ENCODE data around the gene KCNMB1.
A peak's percentile ranks its signal among the peaks of the same experiment; 100 is the strongest.

The KCNMB1 gene

GRCh38 chr5:170372971-170373370 lies 16.2 kb downstream of the KCNMB1 start:
- DNase-seq, result no peak

- DNase-seq, result no peak
Observed at GRCh38 chr5:170368586-170368985, 20.6 kb downstream of the KCNMB1 start.

DNA sequence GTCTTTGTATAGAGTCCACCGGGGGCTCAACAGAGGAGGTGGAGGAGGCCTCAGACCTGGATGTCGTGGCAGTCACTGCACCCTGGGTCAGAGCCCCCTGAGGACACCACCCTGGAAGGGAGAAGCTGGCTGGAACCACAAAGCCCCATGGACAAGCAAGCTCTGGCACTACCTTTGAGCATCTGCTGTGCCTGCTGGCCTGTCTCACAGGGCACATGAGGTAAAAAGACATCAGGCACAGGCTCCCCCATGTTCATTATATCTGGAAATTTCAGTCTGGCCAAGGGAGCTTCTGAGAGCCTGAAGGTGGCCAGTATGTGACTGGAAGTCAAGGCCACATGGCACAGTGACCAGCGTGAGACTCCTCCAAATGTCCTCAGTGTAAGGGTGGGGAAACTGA lies 22.9 kb downstream of the KCNMB1 start:
- DNase-seq, result no peak

GRCh38 chr5:170365831-170366230 lies 23.3 kb downstream of the KCNMB1 start:
- DNase-seq, result no peak

DNA sequence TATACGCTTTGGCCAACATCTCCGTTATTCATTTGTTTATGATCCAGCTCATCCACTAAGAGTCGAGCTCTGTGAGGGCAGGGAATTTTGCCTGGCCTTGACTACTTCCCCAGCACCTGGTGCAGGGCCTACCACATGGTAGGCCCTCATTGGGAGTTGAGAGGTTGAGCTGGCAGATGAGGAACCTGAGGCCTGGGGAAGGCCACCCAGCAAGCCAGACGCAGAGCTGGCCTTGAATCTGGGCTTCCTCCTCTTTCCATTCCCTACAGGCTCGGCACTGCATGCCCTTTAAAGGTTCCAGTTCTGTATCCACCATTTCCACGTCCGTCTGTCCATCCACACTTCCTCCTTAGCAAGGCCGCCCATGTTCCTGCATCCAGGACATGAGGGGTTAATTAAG lies 24.2 kb downstream of the KCNMB1 start:
- no peak for DNase-seq

DNA sequence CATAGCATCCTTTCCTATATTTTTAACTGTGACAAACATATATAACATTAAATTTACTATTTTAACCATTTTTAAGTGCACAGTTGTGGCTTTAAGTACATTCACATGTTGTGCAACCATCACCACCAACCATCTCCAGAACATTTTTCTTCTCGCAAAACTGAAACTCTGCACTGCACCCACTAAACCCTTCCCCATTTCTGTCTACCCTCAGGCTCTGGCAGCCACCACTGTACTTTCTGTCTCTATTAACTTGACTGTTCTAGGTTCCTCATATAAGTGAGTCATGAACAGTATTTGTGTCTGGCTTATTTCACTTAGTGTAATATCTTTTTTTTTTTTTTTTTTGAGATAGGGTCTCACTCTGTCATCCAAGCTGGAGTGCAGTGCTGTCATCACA lies 25.5 kb downstream of the KCNMB1 start:
- DNase-seq, result no peak

- DNase-seq, result no peak
Observed at GRCh38 chr5:170362656-170363055, 26.5 kb downstream of the KCNMB1 start.

DNA sequence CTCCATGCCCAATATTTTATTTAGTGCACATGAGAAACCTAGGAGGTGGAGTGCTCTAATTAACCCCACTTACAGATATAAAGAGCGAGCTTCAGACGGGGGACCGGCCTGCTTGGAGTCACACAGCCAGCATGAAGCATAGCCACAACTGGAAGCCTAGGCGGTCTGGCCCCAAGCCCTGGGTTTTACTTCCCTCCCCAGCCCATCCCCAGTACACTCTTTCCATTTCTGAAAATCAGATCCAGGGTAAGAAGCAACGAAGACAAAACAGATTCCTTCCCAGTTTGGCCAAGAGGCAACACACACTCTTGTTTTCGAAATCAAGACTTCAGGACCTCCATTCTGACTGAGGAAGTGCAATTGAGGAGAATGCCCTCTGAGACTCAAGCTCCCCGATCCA lies 27.1 kb downstream of the KCNMB1 start:
- DNase-seq, result no peak

DNA sequence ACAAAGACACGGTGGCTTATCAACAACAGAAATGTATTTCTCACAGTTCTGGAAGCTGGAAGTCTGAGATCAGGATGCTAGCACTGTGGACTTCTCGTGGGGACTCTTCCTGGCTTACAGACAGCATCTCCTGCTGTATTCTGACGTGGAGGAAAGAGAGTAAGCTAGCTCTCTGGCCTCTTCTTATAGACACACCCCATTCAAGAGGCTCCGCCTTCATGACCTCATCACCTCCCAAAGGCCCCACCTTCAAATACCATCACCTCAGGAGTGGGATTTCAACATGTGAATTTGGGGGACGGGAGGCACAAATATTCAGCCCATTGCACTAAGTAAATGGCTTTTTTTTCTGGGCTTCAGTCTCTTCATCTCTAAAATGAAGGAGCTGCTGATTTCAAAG lies 27.6 kb downstream of the KCNMB1 start:
- DNase-seq, result no peak

DNA sequence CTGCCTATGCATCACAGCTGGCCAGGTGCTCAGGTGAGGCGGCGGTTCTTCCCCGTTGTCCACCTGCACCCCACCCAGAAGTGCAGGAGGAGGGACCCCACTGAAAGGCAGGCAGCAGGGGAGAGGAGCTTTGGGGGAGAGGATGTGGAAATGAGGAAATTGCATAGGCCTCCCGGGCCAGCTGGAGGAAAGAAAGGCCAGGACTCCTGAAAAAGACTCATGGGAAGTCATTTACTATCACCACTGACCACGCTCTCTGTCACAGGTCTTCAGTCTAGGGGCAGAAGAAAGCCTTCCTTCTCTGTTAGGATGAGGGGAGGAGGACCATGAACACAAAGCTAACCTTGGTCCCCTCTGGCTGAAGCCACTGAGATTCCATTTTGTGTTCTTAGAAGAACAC lies 28.1 kb downstream of the KCNMB1 start:
- no peak for DNase-seq

- no peak for DNase-seq
Observed at GRCh38 chr5:170360709-170361108, 28.5 kb downstream of the KCNMB1 start.

GRCh38 chr5:170357955-170358444 lies 31.2 kb downstream of the KCNMB1 start:
- DNase-seq, result no peak

GRCh38 chr5:170355601-170356098 lies 33.5 kb downstream of the KCNMB1 start:
- DNase-seq, result peak; percentile 28

DNA sequence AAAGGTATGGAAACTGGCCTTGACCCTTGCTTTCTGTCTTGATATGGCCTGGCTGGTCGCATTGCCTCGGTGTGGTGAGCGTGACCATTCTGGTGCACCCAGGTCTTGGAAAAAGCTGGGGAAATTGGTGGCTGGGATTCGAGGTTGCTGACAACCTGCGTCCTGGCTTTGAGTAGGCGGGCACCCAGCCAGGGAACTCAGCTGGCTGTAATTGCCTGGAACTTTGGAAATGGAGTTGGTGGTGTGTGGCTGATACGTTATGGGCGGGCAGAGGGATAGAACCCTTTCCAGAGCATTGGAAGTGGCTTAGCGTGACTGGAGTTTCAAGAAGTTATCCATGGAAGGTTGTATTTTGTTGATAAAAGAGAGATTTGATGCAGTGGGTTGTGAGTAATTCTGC lies 35.2 kb downstream of the KCNMB1 start:
- DNase-seq, result no peak

- DNase-seq, result no peak
Observed at GRCh38 chr5:170353011-170353761, 36.0 kb downstream of the KCNMB1 start.

DNA sequence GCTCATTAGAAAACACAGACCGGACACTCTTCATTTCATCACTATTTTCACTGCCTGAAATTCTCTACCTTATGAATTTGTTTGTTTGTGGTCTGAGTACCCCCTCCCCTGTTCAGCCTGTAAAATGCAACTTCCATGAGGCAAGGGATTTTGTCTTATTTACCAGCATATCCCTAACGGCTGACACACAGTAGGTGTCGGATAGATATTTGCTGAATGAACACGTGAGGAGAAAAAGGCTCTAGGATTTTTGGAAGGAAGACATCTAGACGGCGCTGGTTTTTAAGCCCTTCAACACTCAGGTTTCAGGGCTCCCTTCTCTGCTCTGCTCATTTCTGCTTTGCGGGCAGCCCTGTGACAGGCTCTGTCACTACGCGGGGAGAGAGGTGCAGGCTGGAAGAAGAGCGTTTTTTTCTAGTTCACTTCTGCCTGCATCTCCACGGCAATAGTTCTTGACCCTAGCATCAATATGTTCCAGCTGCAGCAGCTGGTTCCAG lies 41.0 kb downstream of the KCNMB1 start:
- DNase-seq, result no peak

DNA sequence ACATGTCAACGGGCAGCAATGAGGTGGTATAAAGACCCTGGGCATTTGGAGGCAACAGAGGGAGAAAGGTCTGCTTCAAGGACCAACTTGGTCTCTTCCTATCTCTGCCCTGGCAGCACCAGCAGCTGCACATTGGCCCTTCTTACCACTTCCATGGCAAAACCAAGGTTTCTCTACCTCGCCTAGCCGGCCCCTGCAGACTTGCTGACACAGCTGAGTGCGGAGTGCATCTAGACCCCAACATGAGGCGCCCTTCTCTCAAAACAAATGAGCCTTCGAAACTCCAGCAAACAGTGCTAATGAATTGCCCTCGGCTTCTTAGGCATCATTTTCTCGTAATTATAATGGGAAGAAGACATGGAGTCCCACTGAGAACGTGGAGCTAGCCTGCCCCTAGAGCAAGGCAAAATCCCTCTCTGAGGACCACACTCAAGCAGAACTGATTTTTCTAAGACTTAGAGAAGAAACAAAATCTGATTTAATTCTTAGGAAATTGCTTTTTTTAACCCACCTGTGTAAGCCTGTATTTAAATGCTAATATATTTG lies 42.1 kb downstream of the KCNMB1 start:
- no peak for DNase-seq

GRCh38 chr5:170345971-170346370 lies 43.2 kb downstream of the KCNMB1 start:
- no peak for DNase-seq

GRCh38 chr5:170343177-170343576 lies 46.0 kb downstream of the KCNMB1 start:
- DNase-seq, result no peak

DNA sequence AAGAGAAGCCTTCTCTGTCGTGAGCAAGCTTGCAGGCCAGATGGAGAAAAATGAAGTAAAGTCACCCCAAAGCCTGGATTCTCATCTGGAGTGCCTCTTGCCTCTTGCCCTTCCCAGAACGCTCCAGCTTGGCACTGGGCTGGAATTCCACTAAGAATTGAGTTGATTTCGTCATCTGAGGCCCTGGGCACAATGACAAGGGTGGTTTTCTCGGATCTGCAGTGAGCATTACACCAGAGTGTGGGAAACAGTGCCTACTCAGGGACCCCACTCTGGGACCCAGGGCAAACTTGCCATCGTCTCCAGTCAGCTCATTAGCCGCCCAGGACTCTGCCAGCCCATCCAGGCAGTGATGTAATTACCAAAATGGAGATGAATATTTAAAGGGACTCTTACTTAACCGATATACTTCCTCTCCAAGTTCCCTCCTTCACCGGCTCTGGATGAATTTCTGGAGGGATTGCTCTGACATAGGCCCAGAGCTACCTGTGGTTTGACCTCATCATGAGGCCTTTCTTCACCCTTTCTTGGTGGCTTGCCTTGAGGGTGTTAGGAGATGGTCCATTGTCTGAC lies 46.9 kb downstream of the KCNMB1 start:
- no peak for DNase-seq

DNA sequence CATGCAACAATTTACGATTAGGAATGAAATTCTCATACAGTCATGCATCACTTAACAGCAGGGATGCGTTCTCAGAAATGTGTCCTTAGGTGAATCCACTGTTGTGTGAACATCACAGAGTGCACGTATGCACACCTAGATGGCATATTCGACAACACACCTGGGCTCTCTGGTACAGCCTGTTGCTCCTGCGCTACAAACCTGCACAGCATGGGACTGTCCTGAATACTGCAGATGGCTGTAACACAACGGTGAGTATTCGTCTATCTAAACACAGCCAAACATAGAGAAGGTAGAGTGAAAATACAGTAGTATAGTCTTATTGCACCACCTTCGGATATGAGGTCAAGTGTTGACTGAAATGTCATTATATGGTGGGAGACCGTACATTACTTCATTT lies 47.6 kb downstream of the KCNMB1 start:
- DNase-seq, result no peak

DNA sequence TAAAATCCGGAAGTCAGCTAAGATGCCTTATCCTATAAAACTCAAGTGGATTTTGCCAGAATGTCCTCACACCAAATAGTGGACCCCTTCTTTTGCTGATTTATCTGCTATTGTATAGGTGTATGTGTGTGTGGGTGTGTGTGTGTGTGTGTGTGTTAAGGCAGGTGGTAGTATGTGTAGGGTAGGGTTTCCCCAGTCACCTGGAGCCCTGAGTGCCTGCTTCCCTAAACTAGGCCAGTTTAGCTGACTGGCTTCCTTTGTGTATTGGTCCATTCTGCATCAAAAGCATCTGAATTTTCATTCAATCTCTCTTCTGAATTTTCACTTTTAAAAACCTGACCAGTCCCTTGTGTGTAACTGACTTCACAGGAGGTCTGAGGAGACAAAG lies 49.4 kb downstream of the KCNMB1 start:
- peak; percentile 60 for DNase-seq

DNA sequence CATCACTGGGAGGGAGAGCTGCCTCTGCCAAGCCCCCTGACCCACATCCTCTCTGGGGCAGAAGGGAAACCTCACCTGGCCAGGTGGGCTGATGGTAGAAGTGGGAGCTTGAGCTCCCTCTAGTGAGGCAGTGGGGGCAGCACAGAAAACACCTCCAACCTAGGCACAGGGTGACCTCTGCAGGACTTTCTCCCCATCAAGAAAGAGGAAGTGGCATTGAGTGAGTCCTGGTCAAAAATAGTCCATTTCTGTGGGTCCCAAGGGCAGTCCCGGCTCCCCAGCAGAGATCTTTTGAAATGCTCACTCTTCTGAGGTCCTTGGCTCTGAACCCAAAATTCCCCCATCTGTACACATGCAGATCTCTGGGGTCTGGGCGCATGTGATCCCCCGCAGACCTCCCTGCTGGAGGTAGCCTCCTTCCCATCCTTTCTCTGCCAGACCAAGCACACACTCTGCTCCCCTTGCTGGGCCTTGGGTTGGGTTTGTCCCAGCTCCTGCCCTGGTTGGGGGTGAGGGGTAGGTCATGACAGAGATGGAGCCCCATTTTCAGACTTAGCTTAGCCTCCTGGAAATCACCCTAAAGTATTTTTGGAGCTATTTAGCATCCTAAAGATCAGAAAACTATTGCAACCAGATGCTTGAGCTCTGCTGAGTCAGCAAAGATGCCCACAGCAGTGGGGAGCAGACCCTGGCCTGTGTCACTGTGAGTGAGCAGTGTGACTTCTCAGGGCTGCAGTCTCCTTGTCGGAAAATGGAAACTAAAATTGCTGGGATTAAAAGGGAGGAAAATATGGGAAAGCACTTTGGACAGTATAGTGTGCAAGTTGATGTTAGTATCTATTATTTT lies 50.0 kb downstream of the KCNMB1 start:
- no peak for DNase-seq

Measured in NCI-H510A treated with DMSO at 0.1 percent for 48 hours (cell line).